Heart left ventricle (tissue), 13 donors: ENCODE results near the gene HAVCR2.

Experiments
- POLR2A ChIP-seq, 2 donors: fragments of 450-650 bp; IDR thresholded peaks; one replicate each; pipeline ENCODE4 v1.6.1; 2017; ENCODE audit warnings: antibody characterized with exemption in 2 of 2, mild to moderate bottlenecking in 2 of 2, moderate library complexity in 2 of 2
- TF ChIP-seq, protein P1 (sequence below), 12 donors: fragments of 200-600 bp; sonication (generic) in 4 of 12; IDR thresholded peaks; one replicate each; pipeline versions ENCODE4 v1.5.0 to v1.8.0; 2018 to 2022; ENCODE audit warnings: antibody characterized with exemption in 12 of 12, mild to moderate bottlenecking in 5 of 12
- donor health status: ischemic (EF 13 %, LVEDD 7.1; RV severe dilation, severe dysfunction).
- donor health status: DM: no; HTN: yes; CAD: no.
- donor health status: DM: no; HTN: no; CAD: no.
- donor health status: ischemic (EF 25% LVEDD 6.9; RV normal size, moderate dysfunction).
- donor health status: ischemic (EF 25% LVEDD 5.7; RV mildly dilated, moderate dysfunction).
- donor health status: ischemic (EF 35%, LVEDD 5.7; RV mildly dilated, moderate dysfunction).
- donor health status: nonischemic (EF 11% LVEDD 7.7; RV severe dilation, severe dysfunction).
- donor health status: DM: yes; HTN: yes; CAD: no.
- donor health status: PGD.
- donor health status: ischemic (EF 29% LVEDD 5.4; RV normal size, mild dysfunction).
- donor health status: nonischemic (EF 23%, LVEDD 6.1; RV moderate dilation, normal function).

DNA sequence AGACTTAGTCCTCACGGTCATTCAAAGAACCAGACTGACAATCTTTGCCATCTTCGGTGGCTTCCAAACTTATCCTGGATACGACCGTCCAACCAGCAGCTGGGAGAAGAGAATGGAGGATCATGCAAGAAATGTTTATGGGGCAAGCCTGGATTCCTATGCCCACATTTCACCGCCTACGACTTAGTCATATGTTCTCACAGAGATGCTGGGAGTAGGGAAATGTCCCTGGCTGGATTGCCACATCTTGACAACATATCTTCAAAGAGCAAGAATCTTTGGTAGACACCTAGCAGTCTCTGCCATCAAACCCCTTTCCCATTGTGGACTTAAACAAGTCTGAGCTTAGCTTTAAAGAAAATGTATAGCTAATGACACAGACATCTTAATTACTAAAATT lies 28.8 kb upstream of the HAVCR2 start:
- TF ChIP-seq, protein P1, sequence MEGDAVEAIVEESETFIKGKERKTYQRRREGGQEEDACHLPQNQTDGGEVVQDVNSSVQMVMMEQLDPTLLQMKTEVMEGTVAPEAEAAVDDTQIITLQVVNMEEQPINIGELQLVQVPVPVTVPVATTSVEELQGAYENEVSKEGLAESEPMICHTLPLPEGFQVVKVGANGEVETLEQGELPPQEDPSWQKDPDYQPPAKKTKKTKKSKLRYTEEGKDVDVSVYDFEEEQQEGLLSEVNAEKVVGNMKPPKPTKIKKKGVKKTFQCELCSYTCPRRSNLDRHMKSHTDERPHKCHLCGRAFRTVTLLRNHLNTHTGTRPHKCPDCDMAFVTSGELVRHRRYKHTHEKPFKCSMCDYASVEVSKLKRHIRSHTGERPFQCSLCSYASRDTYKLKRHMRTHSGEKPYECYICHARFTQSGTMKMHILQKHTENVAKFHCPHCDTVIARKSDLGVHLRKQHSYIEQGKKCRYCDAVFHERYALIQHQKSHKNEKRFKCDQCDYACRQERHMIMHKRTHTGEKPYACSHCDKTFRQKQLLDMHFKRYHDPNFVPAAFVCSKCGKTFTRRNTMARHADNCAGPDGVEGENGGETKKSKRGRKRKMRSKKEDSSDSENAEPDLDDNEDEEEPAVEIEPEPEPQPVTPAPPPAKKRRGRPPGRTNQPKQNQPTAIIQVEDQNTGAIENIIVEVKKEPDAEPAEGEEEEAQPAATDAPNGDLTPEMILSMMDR (IDR thresholded peaks at IDR 0.05): no peak
- TF ChIP-seq POLR2A (IDR thresholded peaks at IDR 0.05): no peak
